Measurements from ENCODE around the gene DOP1B. TPM values are rescaled to one million over a fixed set of nuclear protein-coding genes. Genes with fewer than 3 reads are reported as not detected.
A peak's percentile ranks its signal among the peaks of the same experiment; 100 is the strongest.

DOP1B gene
- total RNA-seq, 1 experiment from 2014 or later, result 31.0 TPM

- Histone ChIP-seq H3K36me3 (ENCODE audit: control insufficient read depth, insufficient read depth, low read length) (no peaks in the 10 kb centered on the region), H3K4me3 (ENCODE audit: low read depth in 2 of 2, low read length in 2 of 2) (no peak overlapping the region), H3K4me1 (ENCODE audit: control insufficient read depth, insufficient read depth, low read length) (peaks cover 3% of the 10 kb centered on the region), H3K27me3 (ENCODE audit: control insufficient read depth, insufficient read depth, low read length) (no peaks in the 10 kb centered on the region), H3K9me3 (ENCODE audit: control insufficient read depth, insufficient read depth, low read depth, low read length) (no peaks in the 10 kb centered on the region), H3K27ac (ENCODE audit: low read length) (no peak overlapping the region)
- DNase-seq (ENCODE audit: low read depth, low spot score) (no peak), ATAC-seq (no peak)
- intact Hi-C loops (cut with micrococcal nuclease; ENCODE audit: unreplicated experiment), result loop anchor here (2.0 kb wide), 1 partner anchor 66 kb away; no protein-coding TSS in a partner anchor
- in situ Hi-C loops (cut with HindIII; ENCODE audit: low pct_unique_long_range_greater_than_20kb, low sequenced_read_pairs), result no loop called here
- no TSS peak for BruUV-seq (replicated peaks)
- ChIA-PET CTCF (no interaction called here), POLR2A (no interaction called here)
- no peak for TF ChIP-seq CTCF (IDR thresholded peaks at IDR 0.05)
- TF ChIP-seq SIN3A (IDR thresholded peaks at IDR 0.05; ENCODE audit: borderline replicate concordance, insufficient read depth, low read depth, low read length), result no peak
- TF ChIP-seq REST (IDR thresholded peaks at IDR 0.05; ENCODE audit: insufficient read depth in 1 of 2, low read depth in 2 of 2, low read length in 1 of 2), result no peak
- TF ChIP-seq TCF7L2 (IDR thresholded peaks at IDR 0.05; ENCODE audit: low read depth, low read length), result no peak
Observed at GRCh38 chr21:36111238-36111637, 45.4 kb upstream of the DOP1B start.

GRCh38 chr21:36113647-36114428 is 42.8 kb upstream of the DOP1B start:
- Histone ChIP-seq H3K36me3 (ENCODE audit: control insufficient read depth, insufficient read depth, low read length) (no peaks in the 10 kb centered on the region), H3K4me1 (ENCODE audit: control insufficient read depth, insufficient read depth, low read length) (peaks cover 3% of the 10 kb centered on the region), H3K27ac (ENCODE audit: low read length) (peak overlapping the region; percentile 69; the same call in 1 of the 2 replicates), H3K27me3 (ENCODE audit: control insufficient read depth, insufficient read depth, low read length) (no peaks in the 10 kb centered on the region), H3K4me3 (ENCODE audit: low read depth in 2 of 2, low read length in 2 of 2) (peak overlapping the region; percentile 49 to 73), H3K9me3 (ENCODE audit: control insufficient read depth, insufficient read depth, low read depth, low read length) (no peaks in the 10 kb centered on the region)
- in situ Hi-C loops (cut with HindIII; ENCODE audit: low pct_unique_long_range_greater_than_20kb, low sequenced_read_pairs) (no loop called here), intact Hi-C loops (cut with micrococcal nuclease; ENCODE audit: unreplicated experiment) (no loop called here)
- ChIA-PET CTCF (interaction anchor here (0.6 to 0.8 kb wide), 2 partner anchors 30 to 54 kb away, joined by 4 read pairs; no protein-coding TSS in a partner anchor), POLR2A (interaction anchor here (0.7 kb wide), 1 partner anchor 57 kb away, joined by 12 read pairs; no protein-coding TSS in a partner anchor)
- no peak for TF ChIP-seq REST (IDR thresholded peaks at IDR 0.05; ENCODE audit: insufficient read depth in 1 of 2, low read depth in 2 of 2, low read length in 1 of 2)
- no peak for TF ChIP-seq POLR2AphosphoS5 (IDR thresholded peaks at IDR 0.05; ENCODE audit: low read depth, low read length)
- no peak for TF ChIP-seq TCF7L2 (IDR thresholded peaks at IDR 0.05; ENCODE audit: low read depth, low read length)
- TF ChIP-seq SIN3A (IDR thresholded peaks at IDR 0.05; ENCODE audit: borderline replicate concordance, insufficient read depth, low read depth, low read length), result no peak
- TF ChIP-seq CTCF (IDR thresholded peaks at IDR 0.05), result no peak
- no TSS peak for BruUV-seq (replicated peaks)
- DNase-seq (ENCODE audit: low read depth, low spot score) (no peak), ATAC-seq (peak; percentile 66; the same call in 1 of the 2 replicates)
